BLaER1 treated with 17β-estradiol and CSF1 and Interleukin-3, amounts not matched to agents 10 nM and 100 nM (cell line): Measurements from ENCODE around the gene CDC25B.
A peak's percentile ranks its signal among the peaks of the same experiment; 100 is the strongest.

Experiments used
- H3K27ac ChIP-seq, 11 experiments: shearing (Covaris generic); formaldehyde crosslinking; 2 replicates each; pipeline ENCODE4 v1.8.1; 2022
- H3K27me3 ChIP-seq, 11 experiments: shearing (Covaris generic); formaldehyde crosslinking; 2 replicates each; pipeline ENCODE4 v1.8.1; 2022
- H3K36me3 ChIP-seq, 11 experiments: shearing (Covaris generic); formaldehyde crosslinking; 2 replicates each; pipeline ENCODE4 v1.8.1; 2022
- H3K4me1 ChIP-seq, 10 experiments: shearing (Covaris generic); formaldehyde crosslinking; 2 replicates each; pipeline ENCODE4 v1.8.1; 2022
- H3K4me2 ChIP-seq, 11 experiments: shearing (Covaris generic); formaldehyde crosslinking; 2 replicates each; pipeline ENCODE4 v1.8.1; 2022
- H3K4me3 ChIP-seq, 10 experiments: shearing (Covaris generic); formaldehyde crosslinking; 2 replicates each; pipeline ENCODE4 v1.8.1; 2022
- H3K9ac ChIP-seq, 11 experiments: shearing (Covaris generic); formaldehyde crosslinking; 2 replicates each; pipeline ENCODE4 v1.8.1; 2022
- H3K9me3 ChIP-seq, 11 experiments: shearing (Covaris generic); formaldehyde crosslinking; replicated peaks in 1 of 11; 2 replicates each; pipeline ENCODE4 v1.8.1; 2022
- H4K20me1 ChIP-seq, 11 experiments: shearing (Covaris generic); formaldehyde crosslinking; 2 replicates each; pipeline ENCODE4 v1.8.1; 2022
- Cebpa-rat ChIP-seq, 11 experiments: shearing (Covaris generic); IDR thresholded peaks; 2 replicates each; pipeline ENCODE4 v1.8.1; 2022

The CDC25B gene

DNA sequence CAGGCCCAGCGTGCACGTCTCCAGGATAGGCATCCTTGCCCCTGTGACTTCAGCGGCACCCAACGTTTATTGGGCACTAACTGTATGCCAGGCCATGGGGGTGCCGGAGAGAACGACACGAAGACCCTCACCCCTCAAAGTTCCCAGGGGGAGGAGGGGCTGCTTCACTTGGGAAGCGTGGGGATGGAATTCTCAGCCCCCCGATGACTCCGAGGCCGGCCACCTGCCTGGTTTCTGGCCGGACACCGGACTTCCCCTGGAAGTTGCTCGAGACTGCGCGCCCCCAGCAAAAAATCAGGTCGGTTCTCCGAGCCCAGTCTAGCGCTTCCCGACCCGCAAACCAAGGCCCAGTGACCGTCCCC lies 50.2 kb downstream of the CDC25B start:
- H3K4me1 ChIP-seq = peaks cover 36 to 68% (median 50%) of the 10 kb centered on the region in 10 experiments
- H3K36me3 ChIP-seq = peaks cover 0 to 21% (median 11%) of the 10 kb centered on the region in 11 experiments; a peak in 11 of 22 replicates
- H3K27ac ChIP-seq = peak overlapping the region; percentile 84 to 97 (median 95)
- TF ChIP-seq Cebpa-rat (IDR thresholded peaks at IDR 0.05) = no peak
- peaks cover 3 to 32% (median 25%) of the 10 kb centered on the region in 11 experiments; a peak in 14 of 22 replicates for H4K20me1 ChIP-seq
- peak overlapping the region; percentile 91 to 98 (median 97) for H3K9ac ChIP-seq
- peak overlapping the region; percentile 76 to 100 (median 93) for H3K4me3 ChIP-seq
- H3K27me3 ChIP-seq = no peaks in the 10 kb centered on the region
- peak overlapping the region; percentile 91 to 99 (median 95) for H3K4me2 ChIP-seq
- H3K9me3 ChIP-seq = no peaks in the 10 kb centered on the region

DNA sequence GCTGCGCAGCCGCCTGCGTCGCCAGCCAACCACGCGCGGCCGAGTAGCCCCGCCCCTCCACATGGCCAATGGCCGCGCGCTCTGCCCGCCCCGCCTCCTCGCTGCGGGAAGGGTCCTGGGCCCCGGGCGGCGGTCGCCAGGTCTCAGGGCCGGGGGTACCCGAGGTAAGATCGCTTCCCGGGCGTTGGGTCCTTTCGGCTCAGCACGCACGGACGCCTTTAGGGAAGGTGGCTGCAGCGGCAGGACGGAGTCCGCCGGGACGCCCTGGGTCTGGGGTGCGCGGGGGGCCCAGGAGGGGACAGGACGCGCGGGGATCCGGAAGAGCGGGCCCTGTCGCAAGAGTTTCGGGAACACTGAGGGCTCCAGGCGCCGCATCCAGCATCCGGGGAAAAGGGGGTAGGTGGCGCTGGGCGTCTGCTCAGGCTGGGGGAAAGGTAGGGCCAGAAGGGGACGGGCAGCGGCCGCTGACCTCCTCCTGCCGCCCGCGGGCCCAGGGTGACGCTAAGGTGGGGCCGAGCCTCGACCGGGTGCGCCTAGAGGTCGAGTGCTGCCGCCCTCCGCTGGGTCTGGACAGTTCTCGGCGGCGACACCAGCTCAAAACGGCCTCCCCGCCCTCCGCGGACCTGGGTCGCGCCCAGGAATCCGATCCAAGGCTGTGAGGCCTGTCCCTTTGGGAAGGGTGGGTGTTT lies 50.8 kb downstream of the CDC25B start, which contains the start of gene MAVS:
Gene MAVS, plus strand, starts transcription at position 95 of the 689 bp plus-strand sequence. CDS start 7,791 bp downstream, outside the sequence.
- Histone ChIP-seq H3K4me3 (peak within 1 kb of the TSS; percentile 76 to 100 (median 93)), H3K27ac (peak within 1 kb of the TSS; percentile 84 to 97 (median 95)), H3K4me2 (peak within 1 kb of the TSS; percentile 91 to 99 (median 95)), H3K27me3 (no peaks in the 10 kb centered on the region), H3K4me1 (peaks cover 36 to 63% (median 46%) of the 10 kb centered on the region in 10 experiments), H3K9ac (peak within 1 kb of the TSS; percentile 91 to 98 (median 97)), H4K20me1 (peaks cover 3 to 35% (median 26%) of the 10 kb centered on the region in 11 experiments; a peak in 14 of 22 replicates), H3K36me3 (peaks cover 0 to 25% (median 11%) of the 10 kb centered on the region in 11 experiments; a peak in 11 of 22 replicates), H3K9me3 (no peaks in the 10 kb centered on the region)
- no peak for TF ChIP-seq Cebpa-rat (IDR thresholded peaks at IDR 0.05)

DNA sequence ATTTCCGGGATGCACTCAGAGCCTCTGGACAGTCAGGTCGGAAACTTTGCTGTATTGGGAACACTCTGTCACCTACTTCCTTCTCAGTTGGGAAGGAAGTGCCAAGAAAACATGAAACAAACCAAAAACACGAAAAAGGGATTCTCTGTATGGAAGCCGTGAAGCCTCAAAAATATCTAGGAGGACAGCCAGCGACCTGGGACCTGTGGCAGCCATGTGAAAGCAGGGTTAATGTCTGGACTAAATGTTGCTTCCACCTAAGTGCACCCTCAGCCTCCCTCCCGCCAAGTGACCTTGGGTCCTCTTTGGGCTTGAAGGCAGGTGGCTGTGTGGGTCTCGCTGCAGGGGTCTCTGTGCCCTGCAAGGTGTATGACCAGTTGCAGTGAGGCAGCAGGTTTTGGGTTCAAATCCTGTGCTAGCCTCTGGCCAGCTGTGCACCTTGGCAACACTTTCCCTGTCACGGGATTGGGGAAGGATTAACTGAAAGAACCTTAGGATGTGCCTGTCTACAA lies 51.4 kb downstream of the CDC25B start:
- Histone ChIP-seq H3K9me3 (no peaks in the 10 kb centered on the region), H3K36me3 (peaks cover 0 to 25% (median 15%) of the 10 kb centered on the region in 11 experiments; a peak in 11 of 22 replicates), H3K27ac (peak overlapping the region; percentile 84 to 97 (median 95)), H3K27me3 (no peaks in the 10 kb centered on the region), H3K9ac (peak overlapping the region; percentile 91 to 98 (median 97)), H3K4me3 (peak overlapping the region; percentile 76 to 100 (median 93)), H4K20me1 (peaks cover 3 to 37% (median 27%) of the 10 kb centered on the region in 11 experiments; a peak in 14 of 22 replicates), H3K4me1 (peaks cover 31 to 57% (median 40%) of the 10 kb centered on the region in 10 experiments), H3K4me2 (peak overlapping the region; percentile 91 to 99 (median 95))
- no peak for TF ChIP-seq Cebpa-rat (IDR thresholded peaks at IDR 0.05)

DNA sequence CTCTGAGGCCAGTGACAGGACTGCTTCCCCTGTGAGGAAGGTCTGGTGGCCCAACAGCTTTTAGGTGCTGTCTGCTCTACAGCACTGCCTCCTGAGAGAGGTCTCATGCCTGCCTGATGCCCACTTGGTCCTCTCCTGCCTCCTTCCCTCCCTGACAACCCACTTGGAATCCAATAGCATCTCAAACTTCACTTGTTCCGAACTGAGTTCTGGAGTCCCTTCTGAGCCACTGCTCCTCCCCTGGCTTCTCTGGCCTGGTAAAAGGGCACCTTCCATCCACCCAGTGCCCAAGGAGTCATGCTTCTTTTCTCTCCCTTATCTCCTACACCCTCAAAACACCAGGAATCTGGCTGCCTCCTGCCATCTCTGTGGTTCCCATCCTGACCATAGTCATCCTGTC lies 52.5 kb downstream of the CDC25B start:
- Histone ChIP-seq H3K9ac (peak overlapping the region in 9 of 11 experiments; percentile 21 to 97 (median 41); a peak in 10 of 22 replicates), H3K4me2 (peak overlapping the region; percentile 91 to 99 (median 95); a peak in 18 of 22 replicates), H3K9me3 (no peaks in the 10 kb centered on the region), H3K4me1 (peaks cover 27 to 49% (median 33%) of the 10 kb centered on the region in 10 experiments), H3K27me3 (no peaks in the 10 kb centered on the region), H3K36me3 (peaks cover 0 to 25% (median 15%) of the 10 kb centered on the region in 11 experiments; a peak in 11 of 22 replicates), H3K4me3 (0 out of 20 replicates have a peak overlapping the region, but pooled peaks of 1 of the 10 experiments have one; percentile 95), H3K27ac (peak overlapping the region in 6 of 11 experiments; percentile 14 to 95 (median 24); a peak in 8 of 22 replicates), H4K20me1 (peaks cover 3 to 41% (median 30%) of the 10 kb centered on the region in 11 experiments; a peak in 14 of 22 replicates)
- no peak for TF ChIP-seq Cebpa-rat (IDR thresholded peaks at IDR 0.05)

DNA sequence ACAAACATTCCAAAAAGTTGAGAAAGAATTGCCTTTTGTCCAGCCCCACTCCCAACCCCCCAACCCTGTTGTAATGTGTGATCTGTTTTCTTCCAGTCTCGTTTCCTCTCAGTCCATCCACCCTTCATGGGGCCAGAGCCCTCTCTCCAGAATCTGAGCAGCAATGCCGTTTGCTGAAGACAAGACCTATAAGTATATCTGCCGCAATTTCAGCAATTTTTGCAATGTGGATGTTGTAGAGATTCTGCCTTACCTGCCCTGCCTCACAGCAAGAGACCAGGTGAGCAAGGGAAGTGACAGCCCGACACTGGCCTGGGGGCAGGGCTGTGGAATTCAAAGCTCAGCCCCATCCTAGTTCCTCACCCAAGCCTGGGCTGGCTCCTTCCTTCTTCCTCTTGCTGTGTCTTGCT lies 58.4 kb downstream of the CDC25B start:
- peak overlapping the region in 4 of 11 experiments; percentile 8 to 46 (median 24); a peak in 4 of 22 replicates for H3K9ac ChIP-seq
- no peaks in the 10 kb centered on the region for H3K9me3 ChIP-seq
- no peaks in the 10 kb centered on the region for H3K27me3 ChIP-seq
- H3K27ac ChIP-seq = peak overlapping the region in 6 of 11 experiments; percentile 5 to 44 (median 30); a peak in 7 of 22 replicates
- peaks cover 6 to 69% (median 45%) of the 10 kb centered on the region in 11 experiments; a peak in 19 of 22 replicates for H4K20me1 ChIP-seq
- TF ChIP-seq Cebpa-rat (IDR thresholded peaks at IDR 0.05) = no peak
- no peak overlapping the region for H3K4me3 ChIP-seq
- peaks cover 40 to 68% (median 51%) of the 10 kb centered on the region in 11 experiments for H3K36me3 ChIP-seq
- H3K4me1 ChIP-seq = peaks cover 0 to 44% (median 23%) of the 10 kb centered on the region in 10 experiments; a peak in 13 of 20 replicates
- peak overlapping the region in 7 of 11 experiments; percentile 8 to 63 (median 40); a peak in 10 of 22 replicates for H3K4me2 ChIP-seq
